Measurements from ENCODE around the gene VPS45.
"Not testable (repeated sequence)": the region's sequence is repeated elsewhere in the genome, so short reads cannot be mapped to it uniquely, and the experiment has no call there.

The VPS45 gene

GRCh38 chr1:150162862-150163706 is 95.5 kb downstream of the VPS45 start:
- DNase-seq: peak; percentile 38

- no peak for DNase-seq
Observed at GRCh38 chr1:150164224-150164623, 96.6 kb downstream of the VPS45 start.

GRCh38 chr1:150164779-150165178 is 97.2 kb downstream of the VPS45 start:
- DNase-seq: no peak

DNA sequence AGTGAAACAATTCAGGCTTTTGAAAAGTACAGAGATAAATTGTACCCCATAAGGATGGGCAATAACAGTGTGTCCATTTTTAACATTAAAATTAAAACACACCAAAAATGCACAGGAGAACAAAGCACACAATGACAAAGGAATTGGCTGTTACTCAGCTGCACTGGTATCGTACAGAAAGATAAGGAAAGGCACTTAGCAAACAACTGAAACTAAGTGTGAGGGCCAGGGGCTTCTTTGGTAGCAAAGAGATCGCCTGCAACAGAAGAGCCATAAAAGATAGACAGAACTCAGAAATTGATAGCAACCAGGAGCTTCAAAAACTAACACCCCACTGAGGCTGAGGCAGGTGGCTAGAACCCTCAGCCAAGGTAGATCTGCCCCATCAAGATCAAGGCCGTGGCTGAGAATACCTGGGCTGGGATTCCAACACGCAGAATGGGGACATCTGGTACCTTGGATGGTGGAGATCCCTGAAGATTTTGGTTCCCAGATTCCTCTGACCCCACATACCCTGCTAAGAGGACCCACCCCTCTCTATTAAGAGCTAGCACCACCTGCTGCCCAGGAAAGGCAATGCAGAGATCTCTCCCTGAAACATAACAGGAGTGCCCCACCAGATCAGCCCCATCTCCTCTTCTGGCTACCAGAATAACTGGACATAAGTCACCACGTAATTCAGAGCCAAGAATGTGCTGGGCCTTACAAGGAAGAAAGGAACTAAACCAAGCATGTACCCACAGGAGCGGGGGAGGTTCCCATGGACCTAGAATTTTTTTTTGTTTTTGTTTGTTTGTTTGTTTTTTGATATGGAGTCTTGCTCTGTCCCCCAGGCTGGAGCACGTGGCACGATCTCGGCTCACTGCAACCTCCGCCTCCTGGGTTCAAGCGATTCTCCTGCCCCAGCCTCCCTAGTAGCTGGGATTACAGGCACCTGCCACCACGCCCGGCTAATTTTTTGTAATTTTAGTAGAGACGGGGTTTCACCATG is 98.3 kb downstream of the VPS45 start:
- peak; percentile 72 for DNase-seq

DNA sequence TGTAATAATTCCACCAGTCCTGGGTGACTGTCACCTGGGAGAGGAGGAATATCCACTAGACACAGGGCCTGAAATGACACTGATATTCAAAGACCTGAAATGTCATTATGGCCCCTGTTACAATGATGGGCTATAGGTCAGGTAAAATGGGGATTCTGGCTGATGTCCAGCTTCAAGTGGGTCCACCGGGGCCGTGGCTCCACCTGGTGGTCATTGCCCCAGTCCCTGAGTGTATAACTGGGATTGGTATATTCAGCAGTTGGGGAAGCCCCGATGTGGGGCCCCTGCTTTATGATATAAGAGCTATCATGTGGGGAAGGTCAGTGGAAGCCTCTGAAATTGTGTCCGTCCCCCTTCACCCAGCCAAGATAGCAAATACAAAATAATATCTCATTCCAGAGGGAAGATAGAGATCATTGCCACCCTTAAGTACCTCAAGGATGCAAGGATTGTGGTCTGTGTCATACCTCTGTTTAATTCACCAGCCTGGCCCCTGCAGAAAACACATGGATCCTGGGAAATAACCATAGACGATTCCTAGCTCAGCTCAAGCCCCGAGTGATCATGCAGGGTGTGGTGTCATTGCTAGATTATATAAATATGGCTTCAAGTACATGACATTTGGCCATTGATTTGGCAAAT is 101.5 kb downstream of the VPS45 start:
- peak; percentile 76 for DNase-seq

DNA sequence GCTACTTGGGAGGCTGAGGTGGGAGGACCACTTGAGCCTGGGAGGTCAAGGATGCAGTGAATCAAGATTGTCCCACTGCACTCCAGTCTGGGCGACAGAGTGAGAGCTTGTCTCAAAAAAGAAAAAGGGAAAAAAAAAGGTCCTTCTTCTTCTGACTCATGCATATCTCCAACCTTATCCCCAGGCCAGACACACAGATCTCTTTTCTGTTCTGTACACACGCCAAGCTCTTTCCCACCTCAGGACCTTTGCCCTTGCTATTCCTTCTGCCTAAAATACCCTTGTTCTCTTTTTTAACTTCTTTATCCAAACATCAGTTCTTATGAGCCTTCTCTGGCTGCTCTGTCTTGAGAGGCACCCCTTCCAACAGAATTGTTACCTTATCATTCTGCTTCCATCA is 104.2 kb downstream of the VPS45 start:
- DNase-seq: no peak

GRCh38 chr1:150173141-150173585 is 105.6 kb downstream of the VPS45 start:
- no peak for DNase-seq

DNA sequence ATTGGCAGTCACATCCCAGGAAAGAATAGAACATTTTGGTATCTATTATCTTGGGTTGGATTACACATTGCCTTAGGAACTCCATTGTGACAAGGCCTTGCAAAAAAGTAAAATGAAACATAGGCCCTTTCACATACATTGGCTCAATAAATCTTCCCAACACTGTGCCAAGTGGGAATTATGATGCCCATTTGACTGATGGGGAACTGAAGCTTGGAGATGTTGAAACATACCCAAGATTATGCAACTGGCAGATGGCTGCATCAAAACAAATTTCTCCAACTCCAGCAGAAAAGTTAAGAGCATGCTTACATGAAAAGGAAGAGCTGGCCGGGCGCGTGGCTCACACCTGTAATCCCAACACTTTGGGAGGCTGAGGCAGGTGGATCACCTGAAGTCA is 109.0 kb downstream of the VPS45 start:
- no peak for DNase-seq

DNA sequence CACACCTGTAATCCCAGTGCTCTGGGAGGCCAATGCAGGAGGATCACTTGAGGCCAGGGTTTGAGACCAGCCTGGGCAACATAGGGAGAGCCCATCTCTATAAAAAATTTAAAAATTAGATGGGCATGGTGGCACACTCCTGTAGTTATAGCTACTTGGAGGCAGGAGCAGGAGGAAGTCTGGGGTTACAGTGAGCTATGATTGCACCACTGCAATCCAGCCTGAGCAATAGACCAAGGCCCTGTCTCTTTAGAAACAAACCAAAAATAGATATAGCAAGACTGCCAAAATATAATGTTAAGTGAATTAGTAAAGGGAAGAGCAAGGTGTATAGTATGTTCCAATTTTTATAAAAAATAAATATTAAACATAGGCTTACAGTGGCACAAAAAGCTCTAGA is 111.0 kb downstream of the VPS45 start:
- DNase-seq: no peak

GRCh38 chr1:150179867-150180266 is 112.3 kb downstream of the VPS45 start:
- DNase-seq: no peak

DNA sequence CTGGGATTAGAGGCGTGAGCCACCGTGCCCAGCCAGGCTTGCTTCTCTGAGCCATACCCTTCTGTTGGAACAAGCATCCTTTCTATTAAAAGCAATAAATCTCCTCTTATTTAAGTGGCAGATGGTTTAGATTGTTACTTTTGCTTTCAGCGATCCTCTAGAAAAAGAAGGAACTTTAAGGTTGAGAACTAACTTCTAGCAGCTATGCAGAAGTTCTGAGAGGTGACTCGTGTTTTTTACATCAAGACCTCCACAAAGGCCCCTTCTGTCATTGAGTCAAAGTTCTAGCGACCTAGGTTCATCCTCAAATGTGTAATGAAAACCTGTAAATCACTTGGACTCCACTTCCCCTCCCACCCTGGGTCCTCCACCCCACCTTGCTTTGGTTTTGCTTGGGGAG is 112.9 kb downstream of the VPS45 start:
- no peak for DNase-seq

DNA sequence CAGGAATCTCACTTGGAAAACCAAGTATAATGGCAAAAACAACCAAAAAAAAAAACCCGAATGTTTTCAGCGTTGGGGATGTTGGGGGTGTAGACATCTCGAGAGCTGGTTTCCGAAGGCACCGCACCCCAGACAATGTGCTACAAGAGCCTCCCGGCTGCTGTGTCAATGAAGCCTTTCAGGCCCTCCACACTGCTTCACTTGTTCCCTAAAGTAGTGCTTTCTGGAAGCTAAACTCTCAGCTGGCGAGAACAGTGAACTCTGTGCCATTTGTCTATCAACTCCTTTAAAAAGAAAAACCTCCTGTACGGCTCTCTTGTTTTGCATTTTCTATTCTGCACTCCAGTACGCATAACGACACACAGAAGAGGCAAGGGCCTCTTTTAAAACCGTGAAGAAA is 114.7 kb downstream of the VPS45 start:
- no peak for DNase-seq

DNA sequence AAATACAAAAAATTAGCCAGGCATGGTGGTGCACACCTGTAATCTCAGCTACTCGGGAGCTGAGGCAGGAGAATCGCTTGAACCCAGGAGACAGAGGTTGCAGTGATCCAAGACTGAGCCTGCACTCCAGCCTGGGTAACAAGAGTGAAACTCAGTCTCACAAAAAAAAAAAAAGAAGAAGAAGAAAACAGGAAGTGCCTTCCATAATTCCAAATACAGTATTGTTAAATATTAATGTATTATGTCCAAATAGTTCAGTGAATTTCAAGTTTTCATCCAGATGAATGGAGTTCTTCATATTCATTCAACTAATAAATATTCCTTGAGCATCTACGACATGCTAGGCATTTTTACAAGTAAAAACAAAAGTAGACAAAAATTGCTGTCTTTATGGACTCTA is 115.5 kb downstream of the VPS45 start:
- DNase-seq: no peak

- DNase-seq: no peak
Observed at GRCh38 chr1:150185481-150185880, 117.9 kb downstream of the VPS45 start.

GRCh38 chr1:150186438-150186788 is 118.8 kb downstream of the VPS45 start:
- DNase-seq: not testable (repeated sequence)

DNA sequence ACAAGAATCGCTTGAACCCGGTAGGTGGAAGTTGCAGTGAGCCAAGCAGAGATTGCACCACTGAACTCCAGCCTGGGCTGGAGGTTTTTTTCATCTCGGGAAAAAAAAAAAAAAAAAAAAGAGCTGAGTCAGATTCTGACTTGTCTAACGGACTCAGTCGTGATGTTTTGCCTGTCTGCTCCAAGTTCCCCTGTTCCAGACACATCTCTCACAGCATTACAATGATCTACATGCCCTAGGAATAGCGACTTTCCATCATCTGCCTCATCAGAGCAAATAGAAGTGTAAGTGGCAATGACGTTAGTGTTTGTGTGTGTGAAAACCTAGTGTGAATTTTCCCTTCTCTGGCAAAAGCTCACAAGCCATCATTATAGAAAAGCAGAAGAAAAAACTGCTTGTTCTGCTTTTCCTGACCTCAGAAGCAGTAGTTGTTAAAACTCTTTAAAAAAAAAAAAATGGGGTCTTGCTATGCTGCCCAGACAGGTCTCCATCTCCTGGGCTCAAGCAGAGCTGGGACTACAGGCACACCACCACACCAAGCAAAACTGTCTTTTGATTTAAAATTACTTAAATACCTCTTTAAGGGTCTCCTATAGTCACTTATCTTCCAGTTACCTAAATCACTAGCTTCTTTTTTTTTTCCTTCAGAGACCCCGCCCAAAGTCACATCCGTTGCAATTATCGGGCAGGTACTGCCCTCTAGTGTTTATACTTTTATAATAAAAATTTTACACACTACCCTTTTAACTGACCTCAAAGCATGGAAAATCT is 119.4 kb downstream of the VPS45 start:
- peak; percentile 32 for DNase-seq

GRCh38 chr1:150187560-150187931 is 120.0 kb downstream of the VPS45 start:
- no peak for DNase-seq

DNA sequence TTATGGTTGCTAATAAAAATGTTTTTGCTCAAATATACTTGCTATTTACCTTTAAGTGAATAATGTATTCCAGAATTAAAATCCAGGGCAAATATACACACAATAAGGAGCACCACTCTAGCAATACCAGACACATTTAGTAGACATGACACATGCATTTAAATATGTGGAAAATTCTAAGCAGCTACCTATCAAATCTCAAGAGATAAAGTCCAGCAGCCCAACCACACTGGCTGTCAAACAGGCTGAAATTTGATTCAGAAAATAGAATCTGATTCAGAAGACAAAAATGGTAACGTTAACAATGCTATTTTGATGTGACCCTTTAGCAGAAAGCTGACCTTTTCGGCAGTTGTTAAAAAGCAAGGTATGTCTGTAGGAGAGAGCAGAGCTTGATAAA is 124.4 kb downstream of the VPS45 start:
- no peak for DNase-seq

DNA sequence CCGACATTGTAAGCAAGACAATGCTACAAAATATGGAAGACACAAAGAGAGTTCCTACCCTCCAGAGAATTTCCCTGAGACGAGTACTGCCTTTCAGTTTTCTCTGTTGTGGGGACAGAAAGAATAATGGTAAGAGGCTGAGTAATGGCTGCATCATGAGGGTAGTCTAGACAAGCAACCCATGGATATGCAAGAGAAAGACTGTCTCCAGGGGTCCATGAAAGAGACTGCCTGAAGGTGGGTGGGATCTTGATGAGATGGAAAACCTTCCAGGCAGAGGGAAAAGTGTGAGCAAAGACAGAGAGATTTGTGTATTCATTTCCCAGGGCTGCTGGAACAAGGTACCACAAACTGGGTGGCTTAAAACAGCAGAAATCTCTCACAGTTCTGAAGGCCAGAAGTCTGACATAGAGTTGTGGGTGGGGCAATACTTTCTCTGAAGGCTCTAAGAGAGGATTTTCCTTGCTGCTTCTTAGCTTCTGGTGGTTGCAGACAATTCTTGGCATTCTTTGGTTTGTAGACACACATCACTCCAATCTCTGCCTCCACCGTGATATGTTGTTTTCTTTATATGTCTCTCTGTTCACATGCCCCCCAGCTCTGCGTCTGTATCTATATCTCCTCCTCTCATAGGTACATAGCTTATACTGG is 126.9 kb downstream of the VPS45 start:
- no peak for DNase-seq

Data from stimulated activated CD8-positive, alpha-beta memory T cell treated with anti-CD3 and anti-CD28 coated beads, Interleukin-4, amount 100 ng/mL, for 48 hours (primary cell).